ENCODE measurements around the gene HMGXB4. TPM values are rescaled to one million over a fixed set of nuclear protein-coding genes. Genes with fewer than 3 reads are reported as not detected.

Gene HMGXB4
- total and polyA plus RNA-seq, 2 of the 8 experiments (the other 6 are each of a cell fraction or from before 2014, with no cell fraction given), result 20.9 to 41.3 TPM

DNA sequence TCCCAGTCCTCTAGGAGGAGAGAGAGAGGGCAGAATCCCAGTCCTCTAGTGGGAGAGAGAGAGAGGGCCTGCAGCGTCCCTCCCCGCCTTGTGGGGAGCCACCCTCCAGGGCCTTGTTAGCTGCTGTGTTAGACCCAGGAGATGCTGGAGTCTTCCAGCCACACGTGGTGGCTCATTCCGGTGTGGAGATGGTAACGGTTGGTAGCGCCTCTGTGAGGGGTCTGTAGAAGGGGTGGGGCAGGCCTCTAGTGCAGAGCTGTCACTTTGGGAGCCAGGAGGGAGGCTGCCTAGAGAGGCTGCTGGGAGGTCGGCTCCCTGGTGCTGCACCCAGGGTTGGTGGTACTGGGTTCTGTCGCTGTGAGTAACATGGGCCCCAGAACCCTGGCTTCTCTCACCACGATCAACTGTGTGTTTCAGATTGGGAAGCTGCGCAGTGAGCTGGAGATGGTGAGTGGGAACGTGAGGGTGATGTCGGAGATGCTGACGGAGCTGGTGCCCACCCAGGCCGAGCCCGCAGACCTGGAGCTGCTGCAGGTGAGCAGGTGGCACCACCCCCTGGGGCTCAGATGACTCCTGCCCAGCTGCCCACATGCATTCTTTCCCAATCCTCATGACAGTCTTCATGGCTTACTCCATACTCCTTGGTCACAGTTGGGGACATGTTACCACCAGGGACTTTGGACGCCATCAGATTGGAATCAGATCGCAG, 69.7 kb downstream of the HMGXB4 start:
- H3K36me3 ChIP-seq (ENCODE audit: control insufficient read depth in 2 of 4, insufficient read depth in 4 of 4, low read length in 3 of 4), result peaks cover 5 to 13% (median 8%) of the 10 kb centered on the region in 4 experiments; a peak in 6 of 8 replicates
- FAIRE-seq, result no peak
- 93% methylated on average over 17 of the region's 17 CpGs; no CpG with 5 or more reads in 1 of the 2 experiments for WGBS, 2 experiments (ENCODE audit: extremely low coverage in 1 of 2, insufficient coverage in 1 of 2, insufficient read length in 1 of 2, insufficient replicate concordance in 2 of 2, low coverage in 1 of 2, low lambda C conversion rate in 2 of 2, missing lambda C conversion rate in 1 of 2)

More for the DNA sequence above, 69.7 kb downstream of the HMGXB4 start:
- CTCF ChIA-PET (ENCODE audit: partially characterized antibody), result interaction anchor here (0.6 to 1.7 kb wide), 6 partner anchors 17 to 69 kb away, joined by 3 to 7 read pairs (median 4); partner anchors contain the start of gene TOM1
- H3K79me2 ChIP-seq (ENCODE audit: control insufficient read depth in 1 of 2, insufficient read depth in 2 of 2, low read length in 2 of 2), result no peaks in the 10 kb centered on the region
- H2BK120ac ChIP-seq (replicated peaks; ENCODE audit: low read depth, low read length), result no peak overlapping the region
- no peak overlapping the region for H3K18ac ChIP-seq (ENCODE audit: extremely low read depth, low read length)
- no peaks in the 10 kb centered on the region; the same call in 1 of the 2 replicates for H3K79me1 ChIP-seq (ENCODE audit: low read depth, low read length)
- no peaks in the 10 kb centered on the region for H3K9me3 ChIP-seq (ENCODE audit: insufficient read depth in 2 of 2, low read depth in 1 of 2, low read length in 1 of 2)
- no peak overlapping the region for H2BK20ac ChIP-seq (ENCODE audit: low read length)
- no peak overlapping the region for H2AFZ ChIP-seq (ENCODE audit: low read length)
- no peak for DNase-seq (ENCODE audit: low read depth in 1 of 2, low spot score in 2 of 2)
- no peak overlapping the region for H4K5ac ChIP-seq (ENCODE audit: insufficient read length, low read depth, low read length)
- H3K23me2 ChIP-seq (ENCODE audit: low read depth, low read length), result no peaks in the 10 kb centered on the region
- no peak overlapping the region for H3K4me3 ChIP-seq (ENCODE audit: extremely low read depth in 1 of 4, insufficient read depth in 2 of 4, low read depth in 3 of 4, low read length in 4 of 4)
- no peak overlapping the region for H3K56ac ChIP-seq (replicated peaks; ENCODE audit: insufficient read length, low read depth, low read length)
- no peak overlapping the region for H3K14ac ChIP-seq (ENCODE audit: insufficient read length)
- no peak overlapping the region for H3K4ac ChIP-seq (replicated peaks; ENCODE audit: insufficient read length, low read depth, low read length)
- no peak overlapping the region for H2BK12ac ChIP-seq (ENCODE audit: low read depth, low read length)
- H3K23ac ChIP-seq (ENCODE audit: insufficient read length), result no peak overlapping the region
- H3K9ac ChIP-seq (replicated peaks in 1 of 4; ENCODE audit: extremely low read depth in 1 of 4, low read depth in 3 of 4, low read length in 3 of 4), result no peak overlapping the region
- H3K4me1 ChIP-seq (replicated peaks in 1 of 4; ENCODE audit: control insufficient read depth in 3 of 4, insufficient read depth in 4 of 4, low read length in 3 of 4), result no peaks in the 10 kb centered on the region
- H2BK15ac ChIP-seq (ENCODE audit: low read length), result no peak overlapping the region
- POLR2A ChIA-PET (ENCODE audit: partially characterized antibody), result interaction anchor here (0.9 to 1.5 kb wide), 3 partner anchors 13 to 76 kb away, joined by 4 to 5 read pairs (median 4); no protein-coding TSS in a partner anchor
- H3K4me2 ChIP-seq (ENCODE audit: insufficient read depth in 1 of 2, low read depth in 2 of 2, low read length in 2 of 2), result no peak overlapping the region
- H2BK5ac ChIP-seq (ENCODE audit: low read depth, low read length), result no peak overlapping the region
- H3K27me3 ChIP-seq (replicated peaks in 1 of 4; ENCODE audit: control insufficient read depth in 3 of 4, extremely low read depth in 1 of 4, insufficient read depth in 3 of 4, low read length in 3 of 4), result no peaks in the 10 kb centered on the region
- no peak overlapping the region for H4K8ac ChIP-seq (ENCODE audit: extremely low read depth, insufficient read depth, low read length)
- H4K91ac ChIP-seq (replicated peaks; ENCODE audit: insufficient read length, low read length), result no peak overlapping the region
- TF ChIP-seq POU5F1 (IDR thresholded peaks at IDR 0.05; ENCODE audit: low read depth, low read length) (no peak), RNF2 (IDR thresholded peaks at IDR 0.05; ENCODE audit: borderline replicate concordance, low read depth, low read length, missing control alignments, poor library complexity, severe bottlenecking) (no peak), SUZ12 (IDR thresholded peaks at IDR 0.05; ENCODE audit: low read length) (no peak), BRCA1 (IDR thresholded peaks at IDR 0.05; ENCODE audit: low read depth, low read length) (no peak), SIN3A (conservative IDR thresholded peaks at IDR 0.05 in 1 of 2, IDR thresholded peaks at IDR 0.05 in 1 of 2; ENCODE audit: low read depth in 1 of 2, low read length in 2 of 2) (no peak), CTBP2 (IDR thresholded peaks at IDR 0.05; ENCODE audit: borderline replicate concordance, insufficient read depth, insufficient read length, low read length) (no peak), E2F6 (IDR thresholded peaks at IDR 0.05) (no peak)
- TF ChIP-seq, protein P1, sequence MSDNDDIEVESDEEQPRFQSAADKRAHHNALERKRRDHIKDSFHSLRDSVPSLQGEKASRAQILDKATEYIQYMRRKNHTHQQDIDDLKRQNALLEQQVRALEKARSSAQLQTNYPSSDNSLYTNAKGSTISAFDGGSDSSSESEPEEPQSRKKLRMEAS (IDR thresholded peaks at IDR 0.05), result no peak
- peaks cover 3% of the 10 kb centered on the region in 2 experiments for H4K20me1 ChIP-seq (replicated peaks in 1 of 2; ENCODE audit: control insufficient read depth in 1 of 2, insufficient read depth in 2 of 2, low read length in 2 of 2)
- no peak overlapping the region for H2AK5ac ChIP-seq (ENCODE audit: low read depth, low read length)
- no peak overlapping the region for H3K27ac ChIP-seq (ENCODE audit: low read depth, low read length)

Measured in H1 (cell line).